ENCODE data around the gene SUMO2. TPM values are rescaled to one million over a fixed set of nuclear protein-coding genes. Genes with fewer than 3 reads are reported as not detected.

Gene SUMO2
- total and polyA plus RNA-seq, 2 of the 13 experiments (the other 11 are each of a cell fraction or from before 2014, with no cell fraction given) = 337 to 553 TPM

DNA sequence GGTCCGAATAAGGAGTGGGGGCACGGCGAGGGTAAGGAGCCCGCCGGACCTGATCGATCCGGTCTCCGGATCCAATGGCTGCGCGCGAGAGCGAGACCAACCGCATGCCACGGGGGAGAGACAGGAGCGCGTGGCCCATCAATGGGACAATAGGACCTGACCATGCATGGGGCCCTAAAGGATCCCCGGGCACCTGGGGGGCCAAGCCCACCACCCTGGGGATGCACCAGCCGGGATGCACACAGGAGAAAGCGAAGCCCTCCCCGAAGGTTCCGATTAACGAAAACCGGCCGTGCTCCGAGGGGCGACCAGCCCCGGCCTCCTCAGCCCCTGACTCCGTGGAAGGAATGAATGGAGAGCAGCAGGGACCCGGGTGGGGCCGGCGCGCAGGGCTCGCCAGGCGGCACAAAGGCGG, 29.0 kb downstream of the SUMO2 start (continued):
- TF ChIP-seq, protein P1, sequence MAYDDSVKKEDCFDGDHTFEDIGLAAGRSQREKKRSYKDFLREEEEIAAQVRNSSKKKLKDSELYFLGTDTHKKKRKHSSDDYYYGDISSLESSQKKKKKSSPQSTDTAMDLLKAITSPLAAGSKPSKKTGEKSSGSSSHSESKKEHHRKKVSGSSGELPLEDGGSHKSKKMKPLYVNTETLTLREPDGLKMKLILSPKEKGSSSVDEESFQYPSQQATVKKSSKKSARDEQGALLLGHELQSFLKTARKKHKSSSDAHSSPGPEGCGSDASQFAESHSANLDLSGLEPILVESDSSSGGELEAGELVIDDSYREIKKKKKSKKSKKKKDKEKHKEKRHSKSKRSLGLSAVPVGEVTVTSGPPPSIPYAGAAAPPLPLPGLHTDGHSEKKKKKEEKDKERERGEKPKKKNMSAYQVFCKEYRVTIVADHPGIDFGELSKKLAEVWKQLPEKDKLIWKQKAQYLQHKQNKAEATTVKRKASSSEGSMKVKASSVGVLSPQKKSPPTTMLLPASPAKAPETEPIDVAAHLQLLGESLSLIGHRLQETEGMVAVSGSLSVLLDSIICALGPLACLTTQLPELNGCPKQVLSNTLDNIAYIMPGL (CRISPR knock-in tag; IDR thresholded peaks at IDR 0.05; ENCODE audit: borderline replicate concordance in 1 of 2, low read depth in 1 of 2) = no peak
- TF ChIP-seq, protein P2, sequence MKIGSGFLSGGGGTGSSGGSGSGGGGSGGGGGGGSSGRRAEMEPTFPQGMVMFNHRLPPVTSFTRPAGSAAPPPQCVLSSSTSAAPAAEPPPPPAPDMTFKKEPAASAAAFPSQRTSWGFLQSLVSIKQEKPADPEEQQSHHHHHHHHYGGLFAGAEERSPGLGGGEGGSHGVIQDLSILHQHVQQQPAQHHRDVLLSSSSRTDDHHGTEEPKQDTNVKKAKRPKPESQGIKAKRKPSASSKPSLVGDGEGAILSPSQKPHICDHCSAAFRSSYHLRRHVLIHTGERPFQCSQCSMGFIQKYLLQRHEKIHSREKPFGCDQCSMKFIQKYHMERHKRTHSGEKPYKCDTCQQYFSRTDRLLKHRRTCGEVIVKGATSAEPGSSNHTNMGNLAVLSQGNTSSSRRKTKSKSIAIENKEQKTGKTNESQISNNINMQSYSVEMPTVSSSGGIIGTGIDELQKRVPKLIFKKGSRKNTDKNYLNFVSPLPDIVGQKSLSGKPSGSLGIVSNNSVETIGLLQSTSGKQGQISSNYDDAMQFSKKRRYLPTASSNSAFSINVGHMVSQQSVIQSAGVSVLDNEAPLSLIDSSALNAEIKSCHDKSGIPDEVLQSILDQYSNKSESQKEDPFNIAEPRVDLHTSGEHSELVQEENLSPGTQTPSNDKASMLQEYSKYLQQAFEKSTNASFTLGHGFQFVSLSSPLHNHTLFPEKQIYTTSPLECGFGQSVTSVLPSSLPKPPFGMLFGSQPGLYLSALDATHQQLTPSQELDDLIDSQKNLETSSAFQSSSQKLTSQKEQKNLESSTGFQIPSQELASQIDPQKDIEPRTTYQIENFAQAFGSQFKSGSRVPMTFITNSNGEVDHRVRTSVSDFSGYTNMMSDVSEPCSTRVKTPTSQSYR (CRISPR knock-in tag; IDR thresholded peaks at IDR 0.05; ENCODE audit: borderline replicate concordance) = peak; percentile 25; the same call in 1 of the 2 replicates
- TF ChIP-seq EP300 (IDR thresholded peaks at IDR 0.05; ENCODE audit: low read depth in 2 of 2, low read length in 2 of 2) = no peak
- no peak for TF ChIP-seq EP300 (CRISPR knock-in tag; IDR thresholded peaks at IDR 0.05; ENCODE audit: borderline replicate concordance)
- no peak for TF ChIP-seq JUN (CRISPR knock-in tag; IDR thresholded peaks at IDR 0.05)
- no peak for TF ChIP-seq TP53 (CRISPR knock-in tag; conservative IDR thresholded peaks at IDR 0.05)
- TF ChIP-seq MED13 (CRISPR knock-in tag; IDR thresholded peaks at IDR 0.05) = no peak
- TF ChIP-seq, protein P3, sequence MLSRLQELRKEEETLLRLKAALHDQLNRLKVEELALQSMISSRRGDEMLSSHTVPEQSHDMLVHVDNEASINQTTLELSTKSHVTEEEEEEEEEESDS (CRISPR knock-in tag; IDR thresholded peaks at IDR 0.05; ENCODE audit: borderline replicate concordance) = 0 out of 2 replicates have a peak, but pooled peaks have one; percentile 13
- TF ChIP-seq KLF6 (CRISPR knock-in tag; IDR thresholded peaks at IDR 0.05) = no peak
- TF ChIP-seq, protein P4, sequence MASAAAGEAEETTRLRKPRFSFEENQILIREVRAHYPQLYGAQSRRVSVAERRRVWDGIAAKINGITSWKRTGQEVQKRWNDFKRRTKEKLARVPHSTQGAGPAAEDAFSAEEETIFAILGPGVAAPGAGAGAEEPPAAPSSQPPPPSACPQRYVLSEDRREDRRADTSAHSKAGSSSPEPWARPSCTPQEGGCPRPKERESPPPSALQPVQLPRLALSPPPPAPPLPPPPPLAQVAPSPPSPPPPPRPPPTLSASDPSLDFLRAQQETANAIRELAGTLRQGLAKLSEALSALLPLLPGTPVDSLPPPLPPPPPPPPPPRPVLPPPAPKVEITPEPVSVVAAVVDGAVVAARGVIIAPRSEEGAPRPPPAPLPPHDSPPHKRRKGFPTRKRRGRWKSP (CRISPR knock-in tag; IDR thresholded peaks at IDR 0.05) = no peak
- TF ChIP-seq ZNF20 (CRISPR knock-in tag; IDR thresholded peaks at IDR 0.05) = no peak
- no peak for TF ChIP-seq ZNF724P (CRISPR knock-in tag; IDR thresholded peaks at IDR 0.05; ENCODE audit: borderline replicate concordance)
- TF ChIP-seq, protein P5, sequence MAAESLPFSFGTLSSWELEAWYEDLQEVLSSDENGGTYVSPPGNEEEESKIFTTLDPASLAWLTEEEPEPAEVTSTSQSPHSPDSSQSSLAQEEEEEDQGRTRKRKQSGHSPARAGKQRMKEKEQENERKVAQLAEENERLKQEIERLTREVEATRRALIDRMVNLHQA (CRISPR knock-in tag; IDR thresholded peaks at IDR 0.05) = no peak
- no peak; the same call in 1 of the 2 replicates for TF ChIP-seq PHF20 (CRISPR knock-in tag; IDR thresholded peaks at IDR 0.05)
- no peak; the same call in 1 of the 2 replicates for TF ChIP-seq MAF1 (CRISPR knock-in tag; IDR thresholded peaks at IDR 0.05; ENCODE audit: borderline replicate concordance)
- TF ChIP-seq, protein P6, sequence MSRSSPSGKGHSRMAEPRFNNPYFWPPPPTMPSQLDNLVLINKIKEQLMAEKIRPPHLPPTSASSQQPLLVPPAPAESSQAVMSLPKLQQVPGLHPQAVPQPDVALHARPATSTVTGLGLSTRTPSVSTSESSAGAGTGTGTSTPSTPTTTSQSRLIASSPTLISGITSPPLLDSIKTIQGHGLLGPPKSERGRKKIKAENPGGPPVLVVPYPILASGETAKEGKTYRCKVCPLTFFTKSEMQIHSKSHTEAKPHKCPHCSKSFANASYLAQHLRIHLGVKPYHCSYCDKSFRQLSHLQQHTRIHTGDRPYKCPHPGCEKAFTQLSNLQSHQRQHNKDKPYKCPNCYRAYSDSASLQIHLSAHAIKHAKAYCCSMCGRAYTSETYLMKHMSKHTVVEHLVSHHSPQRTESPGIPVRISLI (CRISPR knock-in tag; IDR thresholded peaks at IDR 0.05; ENCODE audit: borderline replicate concordance) = no peak
- peak; percentile 64; the same call in 1 of the 2 replicates for TF ChIP-seq YEATS4 (CRISPR knock-in tag; IDR thresholded peaks at IDR 0.05; ENCODE audit: borderline replicate concordance)
- TF ChIP-seq AKAP8 (CRISPR knock-in tag; IDR thresholded peaks at IDR 0.05) = no peak; the same call in 1 of the 2 replicates
- no peak for TF ChIP-seq ZNF496 (CRISPR knock-in tag; IDR thresholded peaks at IDR 0.05; ENCODE audit: insufficient replicate concordance)
- TF ChIP-seq, protein P7, sequence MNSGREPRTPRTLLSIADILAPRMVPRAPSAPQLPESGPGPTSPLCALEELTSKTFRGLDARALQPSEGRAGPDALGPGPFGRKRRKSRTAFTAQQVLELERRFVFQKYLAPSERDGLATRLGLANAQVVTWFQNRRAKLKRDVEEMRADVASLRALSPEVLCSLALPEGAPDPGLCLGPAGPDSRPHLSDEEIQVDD (CRISPR knock-in tag; IDR thresholded peaks at IDR 0.05; ENCODE audit: borderline replicate concordance) = no peak; the same call in 1 of the 2 replicates
- TF ChIP-seq RFXANK (CRISPR knock-in tag; IDR thresholded peaks at IDR 0.05) = no peak

Data from HepG2 (cell line).